HCT116 (cell line): Measurements from ENCODE around the gene MATN3. TPM values are rescaled to one million over a fixed set of nuclear protein-coding genes. Genes with fewer than 3 reads are reported as not detected.

Experiments
- ATAC-seq: fragments of 200-7000 bp; cut with Tn5 transposase; 2 replicates; pipeline ENCODE4 v1.9.1; 2020; ENCODE audit warnings: mild to moderate bottlenecking, moderate library complexity
- BruUV-seq: library from RNA; stranded (reverse); fragments of 400-500 nt; replicated peaks from 2 replicates; lab custom pipeline; 2021; lab: Mats Ljungman, UMichigan
- CTCF ChIA-PET: fragments of 300-600 bp; sonication (Branson Sonifier 250); formaldehyde crosslinking; loops from one replicate; lab custom pipeline; 2021; ENCODE audit warnings: antibody characterized with exemption; lab: Charles Lee
- POLR2A ChIA-PET: fragments of 300-600, 350-600 bp; sonication (Branson Sonifier 250); formaldehyde crosslinking; loops from one replicate; lab custom pipeline; 2021; ENCODE audit warnings: antibody characterized with exemption; lab: Charles Lee
- RAD21 ChIA-PET, 2 experiments: fragments of 300-600 bp; sonication (Branson Sonifier 250); formaldehyde crosslinking; loops; one replicate each; lab custom pipeline; 2023; ENCODE audit warnings: low total read pairs in 2 of 2; ENCODE audit not compliant: uncharacterized antibody in 2 of 2, unreplicated experiment in 2 of 2, low non-redundant PET in 1 of 2; lab: Charles Lee
- DNase-seq: peaks from one replicate; pipeline ENCODE4 v3.0.0-alpha.2; 2010; ENCODE audit warnings: low read depth, low spot score
- H2AFZ ChIP-seq: fragments of 200-600 bp; shearing (Covaris generic), sonication (generic); 2 replicates; pipeline ENCODE4 v1.6.1; 2017; ENCODE audit warnings: low read depth, mixed run types, mixed read lengths, antibody characterized with exemption, low read length; ENCODE audit not compliant: poor library complexity, severe bottlenecking
- H3K27ac ChIP-seq: 2 replicates; pipeline ENCODE4 v1.5.1; 2012; ENCODE audit warnings: low read depth, low read length
- H3K27me3 ChIP-seq: fragments of 200-600 bp; sonication (generic); 2 replicates; pipeline ENCODE4 v1.6.1; 2016; ENCODE audit warnings: mixed run types, low read length, mixed read lengths; ENCODE audit not compliant: insufficient read depth
- H3K36me3 ChIP-seq, 2 experiments: fragments of 200-500 bp in 1 of 2; fragments of 200-600 bp in 1 of 2; sonication (Bioruptor generic) in 1 of 2; sonication (generic) in 1 of 2; 2 replicates each; pipeline versions ENCODE4 v1.5.1 to v1.6.1; 2014 to 2016; ENCODE audit warnings: low read length in 2 of 2, inconsistent platforms in 1 of 2, mixed read lengths in 1 of 2, mixed run types in 1 of 2; ENCODE audit not compliant: insufficient read depth in 2 of 2, control insufficient read depth in 1 of 2
- H3K4me1 ChIP-seq, 2 experiments: fragments of 200-600 bp in 1 of 2; sonication (generic) in 1 of 2; 2 replicates each; pipeline versions ENCODE4 v1.5.1 to v1.6.1; 2012 to 2017; ENCODE audit warnings: low read length in 2 of 2, inconsistent platforms in 1 of 2, mild to moderate bottlenecking in 1 of 2, mixed read lengths in 1 of 2, mixed run types in 1 of 2, moderate library complexity in 1 of 2; ENCODE audit not compliant: insufficient read depth in 2 of 2, control insufficient read depth in 1 of 2
- H3K4me2 ChIP-seq: fragments of 200-600 bp; sonication (generic); 2 replicates; pipeline ENCODE4 v1.6.1; 2017; ENCODE audit warnings: mixed run types, low read length, mixed read lengths
- H3K4me3 ChIP-seq, 2 experiments: fragments of 200-600 bp in 1 of 2; sonication (generic) in 1 of 2; replicated peaks in 1 of 2; 2 replicates each; pipeline ENCODE4 v1.5.1; 2011 to 2016; ENCODE audit warnings: low read length in 2 of 2, control low read depth in 1 of 2, low read depth in 1 of 2, mild to moderate bottlenecking in 1 of 2, mixed read lengths in 1 of 2, mixed run types in 1 of 2
- H3K79me2 ChIP-seq: fragments of 200-600 bp; sonication (generic); 2 replicates; pipeline ENCODE4 v1.6.1; 2017; ENCODE audit warnings: mild to moderate bottlenecking, mixed run types, low read length, moderate library complexity, mixed read lengths; ENCODE audit not compliant: insufficient read depth
- H3K9ac ChIP-seq: fragments of 200-600 bp; sonication (generic); 2 replicates; pipeline ENCODE4 v1.6.1; 2016; ENCODE audit warnings: low read length, mixed read lengths
- H3K9me2 ChIP-seq: fragments of 200-600 bp; sonication (generic), shearing (Covaris generic); 2 replicates; pipeline ENCODE4 v1.6.1; 2017; ENCODE audit warnings: mixed run types, mild to moderate bottlenecking, moderate library complexity; ENCODE audit not compliant: insufficient read depth
- H3K9me3 ChIP-seq, 2 experiments: fragments of 200-500 bp in 1 of 2; fragments of 200-600 bp in 1 of 2; sonication (Bioruptor generic) in 1 of 2; sonication (generic) in 1 of 2; 2 replicates each; pipeline ENCODE4 v1.6.1; 2014 to 2017; ENCODE audit warnings: low read length in 2 of 2, mixed read lengths in 2 of 2, inconsistent platforms in 1 of 2, low read depth in 1 of 2, mild to moderate bottlenecking in 1 of 2, mixed run types in 1 of 2, moderate library complexity in 1 of 2; ENCODE audit not compliant: control insufficient read depth in 1 of 2, insufficient read depth in 1 of 2
- H4K20me1 ChIP-seq: fragments of 200-600 bp; sonication (generic), shearing (Covaris generic); 2 replicates; pipeline ENCODE4 v1.6.1; 2017; ENCODE audit warnings: mixed run types, mild to moderate bottlenecking, moderate library complexity; ENCODE audit not compliant: insufficient read depth
- CBX3 ChIP-seq: IDR thresholded peaks from 2 replicates; pipeline ENCODE4 v1.6.1; 2012; ENCODE audit warnings: low read depth
- EGR1 ChIP-seq: IDR thresholded peaks from 2 replicates; pipeline ENCODE4 v1.6.1; 2012; ENCODE audit warnings: low read depth
- EZH2phosphoT487 ChIP-seq: fragments of 200-600 bp; IDR thresholded peaks from 2 replicates; pipeline ENCODE4 v1.6.1; 2018; ENCODE audit warnings: antibody characterized with exemption, borderline replicate concordance
- FOSL1 ChIP-seq: IDR thresholded peaks from 2 replicates; pipeline ENCODE4 v1.6.1; 2012; ENCODE audit warnings: low read depth
- JUND ChIP-seq: IDR thresholded peaks from 2 replicates; pipeline ENCODE4 v1.6.1; 2012
- POLR2A ChIP-seq: IDR thresholded peaks from 2 replicates; pipeline ENCODE4 v1.7.0; 2011; ENCODE audit warnings: borderline replicate concordance; ENCODE audit not compliant: insufficient read depth, insufficient read length; ENCODE audit errors: extremely low read depth
- POLR2AphosphoS5 ChIP-seq: IDR thresholded peaks from 2 replicates; pipeline ENCODE4 v1.6.1; 2011; ENCODE audit warnings: mild to moderate bottlenecking, low read depth, low read length, moderate library complexity
- RAD21 ChIP-seq: IDR thresholded peaks from 2 replicates; pipeline ENCODE4 v1.6.1; 2012; ENCODE audit warnings: low read depth, mild to moderate bottlenecking
- SIN3A ChIP-seq: IDR thresholded peaks from 2 replicates; pipeline ENCODE4 v1.6.1; 2012; ENCODE audit warnings: low read depth
- SP1 ChIP-seq: IDR thresholded peaks from 2 replicates; pipeline ENCODE4 v1.6.1; 2012; ENCODE audit warnings: low read depth
- SRF ChIP-seq: IDR thresholded peaks from 2 replicates; pipeline ENCODE4 v1.6.1; 2012; ENCODE audit warnings: low read depth
- TCF7L2 ChIP-seq: IDR thresholded peaks from 2 replicates; pipeline ENCODE4 v1.7.0; 2011; ENCODE audit warnings: borderline replicate concordance, inconsistent platforms; ENCODE audit not compliant: insufficient read depth, insufficient read length; ENCODE audit errors: extremely low read depth
- YY1 ChIP-seq: IDR thresholded peaks from 2 replicates; pipeline ENCODE4 v1.6.1; 2011; ENCODE audit warnings: low read length, low read depth, moderate library complexity, mild to moderate bottlenecking; ENCODE audit not compliant: insufficient replicate concordance; ENCODE audit errors: extremely low read depth
- ZNF274 ChIP-seq: fragments of 200-500 bp; sonication (Bioruptor generic); IDR thresholded peaks from 2 replicates; pipeline ENCODE4 v1.6.1; 2014; ENCODE audit warnings: mild to moderate bottlenecking, low read depth, low read length, inconsistent platforms
- intact Hi-C: fragments of 100-400 bp; cut with micrococcal nuclease; formaldehyde crosslinking; loops from 2 replicates; pipeline ENCODE4 v1.10.0; 2022
- total RNA-seq: library from RNA; stranded (reverse); gene quantifications from one replicate; pipeline ENCODE4 v1.2.1, GENCODE V29; 2021; ENCODE audit not compliant: unreplicated experiment
- TF ChIP-seq, protein P1 (sequence below): IDR thresholded peaks from 2 replicates; pipeline ENCODE4 v1.6.1; 2012
- TF ChIP-seq, protein P2 (sequence below): IDR thresholded peaks from 2 replicates; pipeline ENCODE4 v1.6.1; 2011; ENCODE audit warnings: mild to moderate bottlenecking, low read length, moderate library complexity; ENCODE audit not compliant: insufficient replicate concordance; ENCODE audit errors: extremely low read depth
- TF ChIP-seq, protein P3 (sequence below), 3 experiments: fragments of 200-600 bp in 1 of 3; sonication (generic) in 1 of 3; IDR thresholded peaks in 2 of 3; conservative IDR thresholded peaks in 1 of 3; 2 replicates each; pipeline ENCODE4 v1.5.1; 2012 to 2017; ENCODE audit warnings: low read depth in 2 of 3, low read length in 2 of 3, antibody characterized with exemption in 1 of 3, borderline replicate concordance in 1 of 3, control low read depth in 1 of 3, mild to moderate bottlenecking in 1 of 3, mixed read lengths in 1 of 3, mixed run types in 1 of 3, moderate library complexity in 1 of 3; ENCODE audit not compliant: insufficient read depth in 1 of 3
- TF ChIP-seq, protein P4 (sequence below): IDR thresholded peaks from 2 replicates; pipeline ENCODE4 v1.6.1; 2012; ENCODE audit warnings: low read depth

The MATN3 gene
- total RNA-seq, 1 experiment from 2014 or later, result not detected

DNA sequence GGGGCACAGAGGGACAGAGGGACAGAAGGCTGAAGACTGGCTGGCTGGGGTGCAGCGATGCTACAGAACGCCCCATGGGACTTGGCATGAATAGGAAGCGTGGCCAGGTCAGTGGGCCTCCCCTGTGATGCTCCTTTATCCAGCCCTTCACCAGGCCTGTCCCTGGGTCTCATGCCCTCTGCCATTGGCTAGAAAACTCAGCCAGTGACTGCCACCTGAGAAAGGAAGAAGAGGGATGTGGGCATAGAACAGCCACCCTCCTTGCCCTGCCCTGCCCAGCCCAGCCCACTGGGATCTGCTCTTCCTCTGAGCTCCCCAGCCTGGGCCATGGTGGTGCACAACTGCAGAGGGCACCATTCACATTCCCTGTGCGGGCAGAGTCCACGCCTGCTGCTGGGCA is 49.5 kb upstream of the MATN3 start (continued):
- TF ChIP-seq EGR1, result no peak
- TF ChIP-seq, protein P1, sequence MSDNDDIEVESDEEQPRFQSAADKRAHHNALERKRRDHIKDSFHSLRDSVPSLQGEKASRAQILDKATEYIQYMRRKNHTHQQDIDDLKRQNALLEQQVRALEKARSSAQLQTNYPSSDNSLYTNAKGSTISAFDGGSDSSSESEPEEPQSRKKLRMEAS, result no peak
- no peak for TF ChIP-seq ZNF274
- TF ChIP-seq, all 23 proteins: peak for 0

DNA sequence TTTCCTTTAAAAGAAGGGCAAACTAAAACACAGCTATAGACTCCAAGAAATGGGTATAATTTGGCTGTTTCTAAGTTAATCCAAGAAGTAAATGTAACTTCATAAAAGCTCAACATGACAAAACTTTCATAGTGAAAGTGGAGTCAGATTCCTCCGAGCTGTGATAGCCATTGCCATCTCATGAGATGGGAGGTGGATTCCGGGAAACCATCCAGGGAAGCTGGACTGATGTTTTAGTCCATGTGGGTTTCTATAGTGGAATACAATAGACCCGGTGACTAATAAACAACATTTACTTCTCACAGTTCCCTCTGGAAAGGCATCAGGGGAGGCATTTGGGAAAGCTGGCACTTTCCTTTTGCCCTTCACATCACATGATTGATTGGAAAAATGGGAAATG is 49.0 kb upstream of the MATN3 start:
- no peak for ATAC-seq
- no peak for DNase-seq
- Histone ChIP-seq H3K9me2 (no peaks in the 10 kb centered on the region), H3K9me3 (no peaks in the 10 kb centered on the region), H3K27ac (no peak overlapping the region), H4K20me1 (no peaks in the 10 kb centered on the region), H3K9ac (no peak overlapping the region), H3K27me3 (no peaks in the 10 kb centered on the region), H3K4me1 (peaks cover 0 to 7% of the 10 kb centered on the region in 2 experiments; a peak in 3 of 4 replicates), H3K36me3 (no peaks in the 10 kb centered on the region), H3K4me2 (no peak overlapping the region), H2AFZ (no peak overlapping the region), H3K79me2 (no peaks in the 10 kb centered on the region), H3K4me3 (no peak overlapping the region)
- ChIA-PET CTCF (interaction anchor here (0.6 to 0.8 kb wide), 2 partner anchors 9 to 33 kb away, joined by 3 to 4 read pairs; no protein-coding TSS in a partner anchor), POLR2A (interaction anchor here (1.7 kb wide), 1 partner anchor 9 kb away, joined by 4 read pairs; no protein-coding TSS in a partner anchor), RAD21 (no interaction called here)
- intact Hi-C loops, result no loop called here
- BruUV-seq, result no TSS peak
- no peak for TF ChIP-seq SRF
- TF ChIP-seq, protein P1, result no peak
- TF ChIP-seq RAD21, result no peak
- TF ChIP-seq ZNF274, result no peak
- TF ChIP-seq, protein P2, sequence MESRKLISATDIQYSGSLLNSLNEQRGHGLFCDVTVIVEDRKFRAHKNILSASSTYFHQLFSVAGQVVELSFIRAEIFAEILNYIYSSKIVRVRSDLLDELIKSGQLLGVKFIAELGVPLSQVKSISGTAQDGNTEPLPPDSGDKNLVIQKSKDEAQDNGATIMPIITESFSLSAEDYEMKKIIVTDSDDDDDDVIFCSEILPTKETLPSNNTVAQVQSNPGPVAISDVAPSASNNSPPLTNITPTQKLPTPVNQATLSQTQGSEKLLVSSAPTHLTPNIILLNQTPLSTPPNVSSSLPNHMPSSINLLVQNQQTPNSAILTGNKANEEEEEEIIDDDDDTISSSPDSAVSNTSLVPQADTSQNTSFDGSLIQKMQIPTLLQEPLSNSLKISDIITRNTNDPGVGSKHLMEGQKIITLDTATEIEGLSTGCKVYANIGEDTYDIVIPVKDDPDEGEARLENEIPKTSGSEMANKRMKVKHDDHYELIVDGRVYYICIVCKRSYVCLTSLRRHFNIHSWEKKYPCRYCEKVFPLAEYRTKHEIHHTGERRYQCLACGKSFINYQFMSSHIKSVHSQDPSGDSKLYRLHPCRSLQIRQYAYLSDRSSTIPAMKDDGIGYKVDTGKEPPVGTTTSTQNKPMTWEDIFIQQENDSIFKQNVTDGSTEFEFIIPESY, result no peak
- TF ChIP-seq, protein P3, sequence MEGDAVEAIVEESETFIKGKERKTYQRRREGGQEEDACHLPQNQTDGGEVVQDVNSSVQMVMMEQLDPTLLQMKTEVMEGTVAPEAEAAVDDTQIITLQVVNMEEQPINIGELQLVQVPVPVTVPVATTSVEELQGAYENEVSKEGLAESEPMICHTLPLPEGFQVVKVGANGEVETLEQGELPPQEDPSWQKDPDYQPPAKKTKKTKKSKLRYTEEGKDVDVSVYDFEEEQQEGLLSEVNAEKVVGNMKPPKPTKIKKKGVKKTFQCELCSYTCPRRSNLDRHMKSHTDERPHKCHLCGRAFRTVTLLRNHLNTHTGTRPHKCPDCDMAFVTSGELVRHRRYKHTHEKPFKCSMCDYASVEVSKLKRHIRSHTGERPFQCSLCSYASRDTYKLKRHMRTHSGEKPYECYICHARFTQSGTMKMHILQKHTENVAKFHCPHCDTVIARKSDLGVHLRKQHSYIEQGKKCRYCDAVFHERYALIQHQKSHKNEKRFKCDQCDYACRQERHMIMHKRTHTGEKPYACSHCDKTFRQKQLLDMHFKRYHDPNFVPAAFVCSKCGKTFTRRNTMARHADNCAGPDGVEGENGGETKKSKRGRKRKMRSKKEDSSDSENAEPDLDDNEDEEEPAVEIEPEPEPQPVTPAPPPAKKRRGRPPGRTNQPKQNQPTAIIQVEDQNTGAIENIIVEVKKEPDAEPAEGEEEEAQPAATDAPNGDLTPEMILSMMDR (IDR thresholded peaks at IDR 0.05 in 2 of 3, conservative IDR thresholded peaks at IDR 0.05 in 1 of 3; ENCODE audit: borderline replicate concordance in 1 of 3, insufficient read depth in 1 of 3, low read depth in 2 of 3, low read length in 2 of 3), result no peak
- no peak for TF ChIP-seq SIN3A
- no peak for TF ChIP-seq POLR2AphosphoS5
- TF ChIP-seq, protein P4, sequence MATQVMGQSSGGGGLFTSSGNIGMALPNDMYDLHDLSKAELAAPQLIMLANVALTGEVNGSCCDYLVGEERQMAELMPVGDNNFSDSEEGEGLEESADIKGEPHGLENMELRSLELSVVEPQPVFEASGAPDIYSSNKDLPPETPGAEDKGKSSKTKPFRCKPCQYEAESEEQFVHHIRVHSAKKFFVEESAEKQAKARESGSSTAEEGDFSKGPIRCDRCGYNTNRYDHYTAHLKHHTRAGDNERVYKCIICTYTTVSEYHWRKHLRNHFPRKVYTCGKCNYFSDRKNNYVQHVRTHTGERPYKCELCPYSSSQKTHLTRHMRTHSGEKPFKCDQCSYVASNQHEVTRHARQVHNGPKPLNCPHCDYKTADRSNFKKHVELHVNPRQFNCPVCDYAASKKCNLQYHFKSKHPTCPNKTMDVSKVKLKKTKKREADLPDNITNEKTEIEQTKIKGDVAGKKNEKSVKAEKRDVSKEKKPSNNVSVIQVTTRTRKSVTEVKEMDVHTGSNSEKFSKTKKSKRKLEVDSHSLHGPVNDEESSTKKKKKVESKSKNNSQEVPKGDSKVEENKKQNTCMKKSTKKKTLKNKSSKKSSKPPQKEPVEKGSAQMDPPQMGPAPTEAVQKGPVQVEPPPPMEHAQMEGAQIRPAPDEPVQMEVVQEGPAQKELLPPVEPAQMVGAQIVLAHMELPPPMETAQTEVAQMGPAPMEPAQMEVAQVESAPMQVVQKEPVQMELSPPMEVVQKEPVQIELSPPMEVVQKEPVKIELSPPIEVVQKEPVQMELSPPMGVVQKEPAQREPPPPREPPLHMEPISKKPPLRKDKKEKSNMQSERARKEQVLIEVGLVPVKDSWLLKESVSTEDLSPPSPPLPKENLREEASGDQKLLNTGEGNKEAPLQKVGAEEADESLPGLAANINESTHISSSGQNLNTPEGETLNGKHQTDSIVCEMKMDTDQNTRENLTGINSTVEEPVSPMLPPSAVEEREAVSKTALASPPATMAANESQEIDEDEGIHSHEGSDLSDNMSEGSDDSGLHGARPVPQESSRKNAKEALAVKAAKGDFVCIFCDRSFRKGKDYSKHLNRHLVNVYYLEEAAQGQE, result no peak
- TF ChIP-seq TCF7L2, result no peak
- TF ChIP-seq YY1, result no peak
- no peak for TF ChIP-seq FOSL1
- no peak for TF ChIP-seq CBX3
- TF ChIP-seq SP1, result no peak
- no peak for TF ChIP-seq EZH2phosphoT487
- TF ChIP-seq EGR1, result no peak
- TF ChIP-seq JUND, result no peak
- no peak for TF ChIP-seq POLR2A
